Bronchial epithelial cell (primary cell): ENCODE data around the gene TNRC18. TPM values are rescaled to one million over a fixed set of nuclear protein-coding genes. Genes with fewer than 3 reads are reported as not detected.

ENCODE experiments used
- DNase-seq: peaks from one replicate; pipeline ENCODE4 v3.0.0-alpha.2; 2010; ENCODE audit warnings: low read depth
- FAIRE-seq: peaks from 2 replicates; lab custom pipeline; 2011; peaks lifted over from hg19 to GRCh38; lab: Jason Lieb, UNC
- H3K27me3 ChIP-seq: 2 replicates; pipeline ENCODE4 v1.5.1; 2011; ENCODE audit warnings: low read length; ENCODE audit not compliant: control insufficient read depth, insufficient read depth
- H3K36me3 ChIP-seq: 2 replicates; pipeline ENCODE4 v1.5.1; 2011; ENCODE audit warnings: low read length; ENCODE audit not compliant: control insufficient read depth, insufficient read depth
- H3K4me3 ChIP-seq: 2 replicates; pipeline ENCODE4 v1.5.1; 2011; ENCODE audit warnings: mild to moderate bottlenecking, low read depth, low read length, control low read depth
- total RNA-seq: library from RNA; depleted of rRNA; stranded (reverse); fragments of >200 nt; gene quantifications from 2 replicates; pipeline ENCODE4 v1.2.1, GENCODE V29; 2014
- TF ChIP-seq, protein P1 (sequence below): IDR thresholded peaks from 2 replicates; pipeline ENCODE4 v1.5.1; 2011; ENCODE audit warnings: mild to moderate bottlenecking, moderate library complexity, low read length, control low read depth, inconsistent platforms; ENCODE audit not compliant: insufficient read depth, severe bottlenecking

TNRC18 gene
- total RNA-seq, 1 donor from 2014 or later, result 29.0 TPM

DNA sequence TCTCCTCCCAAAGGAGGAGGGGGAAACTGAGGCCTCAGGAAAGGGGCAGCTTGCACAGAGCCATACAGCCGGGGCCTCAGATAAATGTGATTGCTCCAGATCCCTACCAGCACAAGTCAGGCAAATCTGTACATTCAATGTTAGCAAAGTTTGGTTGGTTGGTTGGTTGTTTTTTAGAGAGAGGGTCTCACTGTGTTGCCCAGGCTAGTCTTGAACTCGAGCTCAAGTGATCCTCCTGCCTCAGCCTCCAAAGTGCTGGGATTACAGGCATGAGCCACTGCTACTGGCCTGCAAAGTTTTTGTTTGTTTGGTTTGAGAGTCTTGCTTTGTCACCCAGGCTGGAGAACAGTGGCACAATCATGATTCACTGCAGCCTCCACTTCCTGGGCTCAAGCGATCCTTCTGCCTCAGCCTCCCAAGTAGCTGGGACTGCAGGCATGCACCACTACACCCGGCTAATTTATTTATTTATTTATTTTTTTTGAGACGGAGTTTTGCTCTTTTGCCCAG is 30.0 kb upstream of the TNRC18 start:
- TF ChIP-seq, protein P1, sequence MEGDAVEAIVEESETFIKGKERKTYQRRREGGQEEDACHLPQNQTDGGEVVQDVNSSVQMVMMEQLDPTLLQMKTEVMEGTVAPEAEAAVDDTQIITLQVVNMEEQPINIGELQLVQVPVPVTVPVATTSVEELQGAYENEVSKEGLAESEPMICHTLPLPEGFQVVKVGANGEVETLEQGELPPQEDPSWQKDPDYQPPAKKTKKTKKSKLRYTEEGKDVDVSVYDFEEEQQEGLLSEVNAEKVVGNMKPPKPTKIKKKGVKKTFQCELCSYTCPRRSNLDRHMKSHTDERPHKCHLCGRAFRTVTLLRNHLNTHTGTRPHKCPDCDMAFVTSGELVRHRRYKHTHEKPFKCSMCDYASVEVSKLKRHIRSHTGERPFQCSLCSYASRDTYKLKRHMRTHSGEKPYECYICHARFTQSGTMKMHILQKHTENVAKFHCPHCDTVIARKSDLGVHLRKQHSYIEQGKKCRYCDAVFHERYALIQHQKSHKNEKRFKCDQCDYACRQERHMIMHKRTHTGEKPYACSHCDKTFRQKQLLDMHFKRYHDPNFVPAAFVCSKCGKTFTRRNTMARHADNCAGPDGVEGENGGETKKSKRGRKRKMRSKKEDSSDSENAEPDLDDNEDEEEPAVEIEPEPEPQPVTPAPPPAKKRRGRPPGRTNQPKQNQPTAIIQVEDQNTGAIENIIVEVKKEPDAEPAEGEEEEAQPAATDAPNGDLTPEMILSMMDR, result no peak
- Histone ChIP-seq H3K4me3 (no peak overlapping the region), H3K36me3 (no peaks in the 10 kb centered on the region), H3K27me3 (peaks cover 6% of the 10 kb centered on the region)
- FAIRE-seq, result no peak
- no peak for DNase-seq

DNA sequence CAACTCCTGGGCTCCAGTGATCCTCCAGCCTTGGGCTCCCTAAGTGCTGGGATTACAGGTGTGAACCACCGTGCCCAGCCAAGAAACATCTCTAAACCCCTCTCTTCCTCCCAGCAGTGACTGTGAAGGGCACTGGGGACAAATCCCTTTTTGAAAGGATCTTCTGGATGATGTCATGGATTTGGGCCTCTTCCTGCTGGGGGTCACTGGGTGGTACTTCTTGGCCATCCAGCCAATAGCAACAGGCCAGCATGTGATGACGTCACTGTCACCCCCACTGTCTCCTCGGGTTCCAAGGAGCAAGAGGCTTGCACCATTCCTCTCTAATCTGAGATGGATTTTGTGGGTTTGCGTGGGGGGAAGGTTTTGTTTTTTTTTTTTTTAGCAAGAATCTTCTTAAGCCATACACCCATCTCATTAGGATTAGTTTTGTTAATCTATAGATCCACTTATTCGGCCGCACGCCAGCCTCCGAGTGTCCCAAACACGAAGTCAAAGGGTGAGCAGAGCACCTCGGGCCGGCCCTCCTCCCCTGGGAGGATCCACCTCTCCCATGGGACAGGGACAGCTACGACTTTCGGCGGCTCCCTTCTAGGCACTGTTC is 29.4 kb upstream of the TNRC18 start:
- DNase-seq (peak; percentile 28), FAIRE-seq (no peak)
- no peak overlapping the region for H3K4me3 ChIP-seq
- TF ChIP-seq, protein P1, result no peak
- peaks cover 6% of the 10 kb centered on the region for H3K27me3 ChIP-seq
- no peaks in the 10 kb centered on the region for H3K36me3 ChIP-seq

DNA sequence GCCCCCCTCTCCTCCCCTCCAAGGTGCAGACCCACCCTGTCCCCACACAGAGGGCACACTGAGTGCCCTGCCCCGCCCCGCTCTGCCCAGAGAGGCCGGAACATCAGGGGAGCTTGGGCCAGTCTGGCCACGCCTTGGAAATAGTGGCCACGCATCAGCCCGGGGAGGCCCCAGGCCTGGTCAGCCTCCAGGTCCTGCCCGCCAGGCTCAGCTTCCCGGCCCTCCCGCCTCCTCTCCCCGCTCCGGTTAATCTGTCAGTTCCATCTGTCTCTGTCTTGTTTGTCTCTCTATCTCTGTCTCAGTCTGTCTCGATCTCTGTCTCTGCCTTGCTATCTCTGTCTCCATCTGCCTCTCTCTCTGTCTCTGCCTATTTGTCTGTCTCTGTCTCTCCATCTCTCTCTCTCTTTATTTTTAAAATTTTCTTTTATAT is 28.9 kb upstream of the TNRC18 start:
- H3K27me3 ChIP-seq, result peaks cover 6% of the 10 kb centered on the region
- no peak overlapping the region for H3K4me3 ChIP-seq
- no peaks in the 10 kb centered on the region for H3K36me3 ChIP-seq
- TF ChIP-seq, protein P1, result no peak
- no peak for FAIRE-seq
- DNase-seq, result no peak

DNA sequence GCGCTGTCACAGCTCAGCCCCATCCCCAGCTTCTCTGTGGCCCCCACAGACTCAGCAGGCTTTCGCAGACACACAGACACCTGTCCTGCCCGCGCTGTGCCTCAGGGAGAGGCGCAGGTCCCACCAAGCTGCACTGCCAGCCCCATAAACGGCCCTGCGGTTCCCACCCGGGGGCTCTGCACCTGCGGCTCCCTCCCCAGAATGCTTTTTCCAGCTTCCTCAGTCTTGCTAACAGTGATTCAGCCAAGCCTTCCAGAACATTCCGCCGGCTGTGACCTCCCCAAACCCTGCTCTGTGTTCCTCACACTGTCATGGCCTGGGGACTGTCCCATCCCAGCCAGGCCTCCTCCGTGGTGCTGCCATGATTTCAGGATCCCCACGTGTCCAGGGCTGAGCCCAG is 27.8 kb upstream of the TNRC18 start:
- TF ChIP-seq, protein P1, result no peak
- H3K27me3 ChIP-seq, result peaks cover 6% of the 10 kb centered on the region
- DNase-seq (no peak), FAIRE-seq (no peak)
- no peak overlapping the region for H3K4me3 ChIP-seq
- H3K36me3 ChIP-seq, result no peaks in the 10 kb centered on the region

- TF ChIP-seq, protein P1, result peak; percentile 55
- H3K27me3 ChIP-seq, result peaks cover 4% of the 10 kb centered on the region
- peak; percentile 28 for DNase-seq
- FAIRE-seq, result no peak
- no peak overlapping the region for H3K4me3 ChIP-seq
- H3K36me3 ChIP-seq, result no peaks in the 10 kb centered on the region
Measured at GRCh38 chr7:5450549-5451327, 27.1 kb upstream of the TNRC18 start.
